WTC11 (cell line): ENCODE data around the gene FRMD4A. TPM values are rescaled to one million over a fixed set of nuclear protein-coding genes. Genes with fewer than 3 reads are reported as not detected.

Experiments used
- ATAC-seq: fragments of 200-7000 bp; cut with Tn5 transposase; 2 replicates; pipeline ENCODE4 v1.10.0; 2021; ENCODE audit warnings: mild to moderate bottlenecking, moderate library complexity
- CTCF ChIA-PET: fragments of 300-600 bp; sonication (Branson Sonifier 250); formaldehyde crosslinking; loops from one replicate; lab custom pipeline; 2021; ENCODE audit warnings: antibody characterized with exemption; lab: Charles Lee
- POLR2A ChIA-PET: fragments of 350-600 bp; sonication (Branson Sonifier 250); formaldehyde crosslinking; loops from one replicate; lab custom pipeline; 2021; ENCODE audit warnings: antibody characterized with exemption; lab: Charles Lee
- DNase-seq: peaks from one replicate; pipeline ENCODE4 v3.0.0; 2021; ENCODE audit warnings: low spot score
- H3K27ac Mint-ChIP-seq: 2 replicates; pipeline ENCODE4 v1.8.0; 2021; ENCODE audit warnings: mixed read lengths
- H3K27me3 Mint-ChIP-seq: 2 replicates; pipeline ENCODE4 v1.8.0; 2021; ENCODE audit warnings: low read depth, mild to moderate bottlenecking, moderate library complexity, mixed read lengths
- H3K36me3 Mint-ChIP-seq: 2 replicates; pipeline ENCODE4 v1.8.0; 2021; ENCODE audit warnings: mixed read lengths
- H3K4me1 Mint-ChIP-seq: 2 replicates; pipeline ENCODE4 v1.8.0; 2022; ENCODE audit warnings: mixed read lengths
- H3K4me3 Mint-ChIP-seq: 2 replicates; pipeline ENCODE4 v1.8.0; 2021; ENCODE audit warnings: mild to moderate bottlenecking, moderate library complexity, mixed read lengths
- H3K9me3 Mint-ChIP-seq: 2 replicates; pipeline ENCODE4 v1.8.0; 2021; ENCODE audit warnings: mixed read lengths
- ATF6 ChIP-seq: sonication (generic); formaldehyde crosslinking; IDR thresholded peaks from 2 replicates; pipeline ENCODE4 v1.8.1; 2023; ENCODE audit warnings: mild to moderate bottlenecking, missing genetic modification reagents
- E2F5 ChIP-seq: sonication (generic); formaldehyde crosslinking; IDR thresholded peaks from 2 replicates; pipeline ENCODE4 v1.8.1; 2022; ENCODE audit warnings: mild to moderate bottlenecking, moderate library complexity, missing genetic modification reagents
- ETV6 ChIP-seq: sonication (generic); formaldehyde crosslinking; IDR thresholded peaks from 2 replicates; pipeline ENCODE4 v1.8.1; 2022; ENCODE audit warnings: mild to moderate bottlenecking, missing genetic modification reagents
- FOXJ3 ChIP-seq: sonication (generic); formaldehyde crosslinking; IDR thresholded peaks from 2 replicates; pipeline ENCODE4 v1.9.0; 2021; ENCODE audit warnings: missing genetic modification reagents, mild to moderate bottlenecking, borderline replicate concordance
- FOXK1 ChIP-seq: sonication (generic); formaldehyde crosslinking; IDR thresholded peaks from 2 replicates; pipeline ENCODE4 v1.8.0; 2022; ENCODE audit warnings: mild to moderate bottlenecking, moderate library complexity, missing genetic modification reagents
- IRF1 ChIP-seq: sonication (generic); formaldehyde crosslinking; IDR thresholded peaks from 2 replicates; pipeline ENCODE4 v1.8.0; 2023; ENCODE audit warnings: missing genetic modification reagents
- MYBL2 ChIP-seq: sonication (generic); formaldehyde crosslinking; IDR thresholded peaks from 2 replicates; pipeline ENCODE4 v1.8.1; 2023; ENCODE audit warnings: mild to moderate bottlenecking, moderate library complexity, missing genetic modification reagents
- NFATC4 ChIP-seq: fragments of 250-450 bp; sonication (Bioruptor Pico); IDR thresholded peaks from 2 replicates; pipeline ENCODE4 v1.9.0; 2021; ENCODE audit warnings: mild to moderate bottlenecking
- NR2C2 ChIP-seq: sonication (generic); formaldehyde crosslinking; IDR thresholded peaks from 2 replicates; pipeline ENCODE4 v1.8.0; 2022; ENCODE audit warnings: mild to moderate bottlenecking, missing genetic modification reagents
- OVOL2 ChIP-seq: fragments of 250-450 bp; sonication (Bioruptor Pico); IDR thresholded peaks from 2 replicates; pipeline ENCODE4 v1.9.0; 2021; ENCODE audit warnings: mild to moderate bottlenecking, borderline replicate concordance
- RELA ChIP-seq: sonication (generic); formaldehyde crosslinking; IDR thresholded peaks from 2 replicates; pipeline ENCODE4 v1.8.1; 2022; ENCODE audit warnings: missing genetic modification reagents, mild to moderate bottlenecking, borderline replicate concordance
- SP1 ChIP-seq: sonication (generic); formaldehyde crosslinking; conservative IDR thresholded peaks from 2 replicates; pipeline ENCODE4 v1.8.1; 2022; ENCODE audit warnings: missing genetic modification reagents
- USF1 ChIP-seq: sonication (generic); formaldehyde crosslinking; IDR thresholded peaks from 2 replicates; pipeline ENCODE4 v1.8.0; 2022; ENCODE audit warnings: mild to moderate bottlenecking, missing genetic modification reagents
- ZNF138 ChIP-seq: sonication (generic); formaldehyde crosslinking; conservative IDR thresholded peaks from 2 replicates; pipeline ENCODE4 v1.8.1; 2022; ENCODE audit warnings: mild to moderate bottlenecking, moderate library complexity, missing genetic modification reagents
- ZNF219 ChIP-seq: sonication (generic); formaldehyde crosslinking; IDR thresholded peaks from 2 replicates; pipeline ENCODE4 v1.8.0; 2023; ENCODE audit warnings: missing genetic modification reagents, mild to moderate bottlenecking, borderline replicate concordance
- ZNF263 ChIP-seq: sonication (generic); formaldehyde crosslinking; IDR thresholded peaks from 2 replicates; pipeline ENCODE4 v1.8.1; 2022; ENCODE audit warnings: low read depth, mild to moderate bottlenecking, moderate library complexity, missing genetic modification reagents
- ZNF317 ChIP-seq: sonication (generic); formaldehyde crosslinking; IDR thresholded peaks from 2 replicates; pipeline ENCODE4 v1.8.1; 2023; ENCODE audit warnings: low read depth, mild to moderate bottlenecking, moderate library complexity, missing genetic modification reagents, borderline replicate concordance
- ZNF396 ChIP-seq: fragments of 250-450 bp; sonication (Bioruptor Pico); IDR thresholded peaks from 2 replicates; pipeline ENCODE4 v1.8.0; 2021; ENCODE audit warnings: mild to moderate bottlenecking, moderate library complexity, borderline replicate concordance
- ZNF423 ChIP-seq: fragments of 250-450 bp; sonication (Bioruptor Pico); IDR thresholded peaks from 2 replicates; pipeline ENCODE4 v2.1.2; 2022; ENCODE audit warnings: mild to moderate bottlenecking, moderate library complexity
- ZNF512 ChIP-seq: sonication (generic); formaldehyde crosslinking; IDR thresholded peaks from 2 replicates; pipeline ENCODE4 v1.8.1; 2022; ENCODE audit warnings: missing genetic modification reagents, borderline replicate concordance
- total RNA-seq: library from RNA; stranded (reverse); gene quantifications from 3 replicates; pipeline ENCODE4 v1.2.3, GENCODE V29; 2021

The FRMD4A gene
- total RNA-seq, 1 experiment from 2014 or later, result 35.5 TPM

- no peaks in the 10 kb centered on the region for H3K36me3 Mint-ChIP-seq
- H3K27me3 Mint-ChIP-seq, result no peaks in the 10 kb centered on the region
- peaks cover 14% of the 10 kb centered on the region; the same call in 1 of the 2 replicates for H3K9me3 Mint-ChIP-seq
- H3K4me1 Mint-ChIP-seq, result peaks cover 23% of the 10 kb centered on the region
- ATAC-seq (no peak), DNase-seq (no peak)
- no peak overlapping the region for H3K4me3 Mint-ChIP-seq
- H3K27ac Mint-ChIP-seq, result no peak overlapping the region
- POLR2A ChIA-PET, result no interaction called here
- TF ChIP-seq FOXJ3 (CRISPR knock-in tag) (no peak), ATF6 (CRISPR knock-in tag) (no peak)
- CTCF ChIA-PET, result interaction anchor here (1.4 kb wide), 1 partner anchor 31 kb away, joined by 6 read pairs; no protein-coding TSS in a partner anchor
These were observed 329.3 kb downstream of the FRMD4A start for GRCh38 chr10:14001298-14002040.

GRCh38 chr10:13998163-13998835, 332.4 kb downstream of the FRMD4A start:
- no peak for ATAC-seq
- Mint-ChIP-seq H3K9me3 (peaks cover 14% of the 10 kb centered on the region; the same call in 1 of the 2 replicates), H3K4me1 (peaks cover 23% of the 10 kb centered on the region), H3K27ac (no peak overlapping the region), H3K4me3 (no peak overlapping the region), H3K36me3 (no peaks in the 10 kb centered on the region), H3K27me3 (no peaks in the 10 kb centered on the region)
- ChIA-PET CTCF (interaction anchor here (0.8 kb wide), 1 partner anchor 22 kb away, joined by 3 read pairs; no protein-coding TSS in a partner anchor), POLR2A (interaction anchor here (0.6 kb wide), 1 partner anchor 194 kb away, joined by 5 read pairs; no protein-coding TSS in a partner anchor)
- TF ChIP-seq USF1 (CRISPR knock-in tag) (no peak), MYBL2 (CRISPR knock-in tag) (no peak), IRF1 (CRISPR knock-in tag) (no peak), ZNF317 (CRISPR knock-in tag) (no peak), ZNF512 (CRISPR knock-in tag) (no peak), ZNF263 (CRISPR knock-in tag) (no peak), SP1 (CRISPR knock-in tag) (no peak), ZNF423 (CRISPR knock-in tag) (no peak), E2F5 (CRISPR knock-in tag) (no peak), NR2C2 (no peak), FOXK1 (CRISPR knock-in tag) (no peak), ZNF138 (no peak), ETV6 (CRISPR knock-in tag) (no peak), OVOL2 (CRISPR knock-in tag) (no peak), RELA (CRISPR knock-in tag) (no peak), NFATC4 (CRISPR knock-in tag) (no peak), ZNF219 (no peak), ZNF396 (CRISPR knock-in tag) (no peak)
- no peak for DNase-seq
